T-helper 2 cell treated with Interferon-gamma antibody and Interleukin-4, amounts not matched to agents 100 ng/mL and 5 ng/mL, for 36 hours (primary cell): Measurements from ENCODE around the gene ARMC2. TPM values are rescaled to one million over a fixed set of nuclear protein-coding genes. Genes with fewer than 3 reads are reported as not detected.

Source experiments
- intact Hi-C: fragments of 100-400 bp; cut with micrococcal nuclease; formaldehyde crosslinking; loops from one replicate; pipeline ENCODE4 v1.15.1; 2023
- total RNA-seq: library from RNA; stranded (reverse); gene quantifications from 2 replicates; pipeline ENCODE4 v1.2.3, GENCODE V29; 2022

ARMC2 gene
- total RNA-seq, 1 donor from 2014 or later = 6.9 TPM

DNA sequence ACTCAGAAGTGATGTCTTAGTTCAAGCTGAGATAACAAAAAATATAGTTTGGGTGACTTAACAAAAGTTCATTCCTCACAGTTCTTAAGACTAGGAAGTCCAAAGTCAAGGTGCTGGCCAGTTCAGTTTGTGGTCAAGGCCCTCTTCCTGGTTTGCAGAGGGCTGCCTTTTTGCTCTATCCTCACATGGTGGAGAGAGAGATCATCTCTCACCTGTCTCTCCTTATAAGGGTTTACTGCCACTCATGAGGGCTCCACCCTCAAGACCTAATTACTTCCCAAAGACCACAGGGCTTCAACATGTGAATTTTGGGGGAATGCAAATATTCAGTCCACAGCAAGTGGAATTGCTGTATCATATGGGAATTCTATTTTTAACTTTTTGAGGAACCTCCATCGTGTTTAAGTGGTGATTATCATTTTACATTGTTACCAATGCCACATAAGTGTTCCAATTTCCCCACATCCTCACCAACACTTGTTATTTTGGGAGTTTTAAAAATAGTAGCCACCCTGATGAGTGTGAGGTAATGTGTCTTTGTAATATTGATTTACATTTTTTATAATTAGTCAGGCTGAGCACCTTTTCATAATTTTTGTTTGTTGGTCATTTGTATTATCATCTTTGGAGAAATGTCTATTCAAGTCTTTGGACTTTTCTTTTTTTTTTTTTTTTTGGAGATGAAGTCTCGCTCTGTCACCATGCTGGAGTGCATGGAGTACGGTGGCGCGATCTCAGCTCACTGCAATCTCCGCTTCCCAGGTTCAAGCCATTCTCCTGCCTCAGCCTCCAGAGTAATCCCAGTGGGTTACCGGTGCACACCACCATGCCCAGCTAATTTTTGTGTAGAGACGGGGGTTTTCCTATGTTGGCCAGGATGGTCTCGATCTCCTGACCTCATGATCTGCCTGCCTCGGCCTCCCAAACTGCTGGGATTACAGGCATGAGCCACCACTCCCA, 134.2 kb downstream of the ARMC2 start:
- intact Hi-C loops = no loop called here

GRCh38 chr6:108983151-108983550, 134.9 kb downstream of the ARMC2 start:
- intact Hi-C loops = no loop called here

DNA sequence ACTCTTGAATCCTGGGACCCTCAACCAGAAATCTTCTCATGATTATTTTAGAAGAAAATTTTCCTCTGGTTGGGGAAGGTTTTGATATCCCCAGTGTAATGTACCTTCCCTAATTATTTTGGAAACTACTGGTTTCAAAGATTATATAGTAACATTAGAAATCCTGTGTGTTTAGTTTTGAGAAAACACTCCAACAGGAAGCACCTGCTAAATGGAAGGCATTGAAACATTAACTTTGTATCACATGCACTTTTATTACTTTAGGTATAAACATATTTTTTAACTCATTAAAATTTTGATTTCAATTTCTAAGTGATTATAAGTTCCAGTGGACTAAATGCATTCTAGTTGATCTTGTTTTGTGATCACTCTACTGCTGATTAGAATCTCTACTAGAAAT, 137.1 kb downstream of the ARMC2 start:
- intact Hi-C loops = no loop called here

DNA sequence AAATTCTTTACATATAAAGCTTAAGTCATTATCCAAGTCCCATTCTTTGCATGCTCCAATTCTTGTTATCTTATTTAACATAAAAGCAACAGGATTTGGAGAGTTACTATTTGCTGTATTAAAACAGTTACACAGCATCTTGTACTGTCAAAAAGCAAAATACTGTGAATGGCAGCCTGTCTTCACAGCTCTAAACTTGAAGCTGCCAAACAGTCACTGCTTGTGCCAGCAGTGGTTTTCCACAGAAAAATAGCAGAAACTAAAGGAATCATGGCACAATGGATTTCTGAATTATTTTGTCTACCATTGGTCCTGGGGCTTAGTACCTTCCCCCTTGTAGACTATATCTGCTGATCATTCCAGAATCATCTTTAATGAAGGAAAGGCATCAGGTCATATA, 138.9 kb downstream of the ARMC2 start:
- intact Hi-C loops = no loop called here

- intact Hi-C loops = no loop called here
These were observed 140.1 kb downstream of the ARMC2 start for GRCh38 chr6:108988296-108988695.

GRCh38 chr6:108988765-108989164, 140.5 kb downstream of the ARMC2 start:
- intact Hi-C loops = no loop called here

DNA sequence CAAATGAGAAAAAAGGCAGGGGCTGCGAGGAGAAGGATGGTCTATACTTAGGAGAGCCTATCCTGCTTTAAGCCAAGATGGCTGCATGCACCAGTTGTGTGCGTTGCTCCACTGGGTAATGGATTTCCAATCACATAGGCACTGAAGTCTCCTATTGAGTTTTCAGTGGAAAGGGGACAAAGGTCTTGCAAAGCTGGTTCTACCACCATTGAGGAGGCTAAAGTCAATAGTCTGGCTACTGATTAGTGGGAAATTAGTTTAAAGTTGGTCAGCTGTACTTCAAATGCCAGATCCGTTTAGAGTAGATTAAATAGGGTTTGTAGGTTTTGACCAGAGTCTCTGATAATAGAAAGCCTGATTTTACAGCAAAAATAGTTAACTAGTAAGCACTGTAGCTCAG, 141.5 kb downstream of the ARMC2 start:
- intact Hi-C loops = no loop called here

GRCh38 chr6:108993876-108994275, 145.7 kb downstream of the ARMC2 start:
- intact Hi-C loops = no loop called here

DNA sequence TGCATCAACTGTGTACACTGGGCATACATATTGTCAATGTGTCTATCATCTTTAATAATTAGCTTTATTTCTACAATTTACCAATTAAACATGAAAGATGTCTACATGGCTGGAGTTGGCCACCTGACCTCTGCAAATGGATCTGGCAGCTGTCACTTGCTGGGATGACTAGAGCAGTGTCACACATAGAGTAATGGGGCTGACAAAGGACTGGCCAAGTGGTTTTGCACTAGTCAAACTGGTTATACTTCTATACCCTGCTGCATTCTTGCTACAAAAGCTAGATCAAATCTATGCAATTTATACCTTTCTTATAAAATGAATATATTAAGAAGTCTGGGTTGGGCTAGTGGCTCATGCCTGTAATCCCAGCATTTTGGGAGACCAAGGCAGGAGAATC, 147.1 kb downstream of the ARMC2 start:
- intact Hi-C loops = no loop called here

GRCh38 chr6:108996208-108996607, 148.0 kb downstream of the ARMC2 start:
- intact Hi-C loops = no loop called here

DNA sequence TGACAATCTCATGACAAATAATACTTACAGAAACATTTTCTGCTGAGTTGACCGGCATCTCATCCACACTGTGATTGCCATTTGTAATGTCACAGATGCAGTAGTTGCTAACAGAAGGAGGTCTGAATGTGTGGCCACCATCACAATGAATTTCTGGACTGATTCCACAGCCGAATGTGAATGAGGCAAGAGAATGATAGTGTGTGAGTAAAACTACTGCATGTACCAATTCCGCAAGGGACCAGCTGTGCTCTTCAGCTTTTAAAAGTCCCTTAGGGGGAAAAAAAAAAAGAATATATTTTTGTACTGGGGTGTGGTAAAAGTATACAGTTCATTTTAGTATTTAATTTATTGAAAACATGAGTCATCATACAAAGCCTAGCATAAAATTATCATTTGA, 150.3 kb downstream of the ARMC2 start:
- intact Hi-C loops = no loop called here

- intact Hi-C loops = no loop called here
These were observed 151.2 kb downstream of the ARMC2 start for GRCh38 chr6:108999428-108999827.

DNA sequence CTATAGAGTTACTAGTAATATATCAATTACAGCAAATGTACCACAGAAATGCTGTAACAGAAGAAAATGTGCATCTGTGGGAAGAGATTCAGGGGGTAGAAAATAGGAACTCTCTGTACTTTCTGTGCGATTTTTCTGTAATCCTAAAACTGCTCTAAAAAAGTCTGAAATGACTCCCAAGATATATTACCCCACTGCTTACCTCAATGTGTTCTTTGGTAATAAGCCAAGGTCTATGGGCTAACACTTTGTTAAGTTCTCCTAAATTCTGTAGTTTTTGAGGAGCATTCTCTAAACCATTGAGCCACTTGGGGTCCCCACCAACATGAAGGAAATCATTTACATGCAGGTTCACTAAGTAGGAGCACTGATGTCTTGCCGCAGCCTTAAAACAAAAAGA, 152.1 kb downstream of the ARMC2 start:
- intact Hi-C loops = loop anchor here (10.0 kb wide), 1 partner anchor 105 kb away; no protein-coding TSS in a partner anchor

GRCh38 chr6:109001291-109001894, 153.2 kb downstream of the ARMC2 start:
- intact Hi-C loops = loop anchor here (10.0 kb wide), 1 partner anchor 107 kb away; no protein-coding TSS in a partner anchor

GRCh38 chr6:109002051-109002697, 154.0 kb downstream of the ARMC2 start:
- intact Hi-C loops = loop anchor here (10.0 kb wide), 1 partner anchor 107 kb away; no protein-coding TSS in a partner anchor

DNA sequence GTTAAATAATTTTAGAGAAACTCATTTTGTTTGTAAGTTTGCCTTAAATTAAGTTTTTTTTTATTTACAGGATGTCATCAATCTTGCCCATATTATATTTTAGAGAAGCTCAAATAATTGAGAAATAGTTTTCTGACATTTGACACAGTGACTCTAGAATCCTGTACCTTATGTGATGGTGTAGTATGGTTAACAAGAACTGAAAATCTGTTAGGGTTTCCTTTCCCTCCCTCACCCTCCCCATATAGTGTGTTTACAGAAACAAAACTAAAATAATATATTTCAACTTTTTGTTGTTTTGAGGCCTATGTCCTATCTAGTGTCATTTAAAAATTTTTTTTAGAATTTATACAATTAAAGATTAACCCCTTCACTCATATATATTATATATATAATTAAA, 154.7 kb downstream of the ARMC2 start:
- intact Hi-C loops = loop anchor here (10.0 kb wide), 1 partner anchor 108 kb away; no protein-coding TSS in a partner anchor

DNA sequence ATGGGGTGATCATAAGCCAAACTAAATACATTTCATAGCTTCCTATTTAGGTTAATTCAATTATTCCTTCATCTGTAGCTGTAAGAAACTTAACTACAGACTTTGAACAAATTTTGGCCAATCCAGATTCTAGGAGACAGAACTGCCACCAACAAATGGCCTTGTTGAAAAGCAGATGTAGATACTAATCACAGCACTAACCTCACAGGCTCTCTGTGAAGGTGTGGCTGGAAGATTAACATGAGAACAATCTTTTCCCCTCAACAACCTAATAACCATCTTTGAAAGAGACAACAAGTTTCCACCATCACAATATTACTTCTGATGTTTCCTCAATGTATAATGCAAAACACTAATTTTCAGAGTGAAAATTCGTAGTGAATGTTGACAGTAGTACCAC, 158.6 kb downstream of the ARMC2 start:
- intact Hi-C loops = loop anchor here (5.0 to 10.0 kb wide), 3 partner anchors 65 to 1050 kb away; partner anchors contain the start of gene SEC63

GRCh38 chr6:109007521-109007920, 159.3 kb downstream of the ARMC2 start:
- intact Hi-C loops = loop anchor here (5.0 to 10.0 kb wide), 3 partner anchors 65 to 1050 kb away; partner anchors contain the start of gene SEC63

DNA sequence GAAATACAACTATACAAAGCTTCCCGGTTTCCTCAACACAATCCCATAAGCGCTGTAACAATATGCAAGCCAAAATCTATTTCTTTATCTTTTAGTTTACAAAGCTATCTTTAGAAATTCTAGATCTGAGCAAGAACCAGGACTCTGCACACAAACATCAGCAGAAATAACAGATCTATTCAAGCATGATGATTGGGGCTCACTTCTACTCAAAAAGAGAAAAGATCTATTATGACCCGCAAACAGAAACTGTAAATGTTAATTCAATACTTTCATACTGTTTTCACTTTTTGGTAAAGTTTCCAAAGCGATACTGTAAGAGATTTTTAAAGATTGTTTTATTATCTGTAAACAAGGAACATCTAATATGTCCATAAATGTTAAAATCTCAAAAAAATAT, 159.8 kb downstream of the ARMC2 start:
- intact Hi-C loops = loop anchor here (2.0 to 10.0 kb wide), 5 partner anchors 64 to 1051 kb away; partner anchors contain the start of genes CD164 and SEC63

GRCh38 chr6:109008537-109009235, 160.5 kb downstream of the ARMC2 start:
- intact Hi-C loops = loop anchor here (1.0 to 10.0 kb wide), 7 partner anchors 64 to 1051 kb away; partner anchors contain the start of genes CD164, CEP57L1 and SEC63
